H1 (cell line): Measurements from ENCODE around the gene CEP41. TPM values are rescaled to one million over a fixed set of nuclear protein-coding genes. Genes with fewer than 3 reads are reported as not detected.

Experiments used
- CTBP2 ChIP-seq: IDR thresholded peaks from 2 replicates; pipeline ENCODE4 v1.7.0; 2011; ENCODE audit warnings: borderline replicate concordance, mild to moderate bottlenecking, moderate library complexity, mixed read lengths, low read length; ENCODE audit not compliant: insufficient read depth, insufficient read length
- MAFK ChIP-seq: IDR thresholded peaks from 2 replicates; pipeline ENCODE4 v1.6.1; 2012; ENCODE audit warnings: low read depth, mild to moderate bottlenecking, improper control_type of control experiment, low read length
- polyA plus RNA-seq, 7 experiments: library from polyadenylated mRNA; depleted of rRNA in 3 of 7; stranded (reverse) in 5 of 7; unstranded in 2 of 7; fragments of >200 nt in 5 of 7; fragments of 200-250 nt in 2 of 7; gene quantifications; 1 replicate in 5 of 7; 2 replicates in 1 of 7; 4 replicates in 1 of 7; pipeline versions ENCODE4 v1.2.1 to v1.2.3, GENCODE V29; 2011 to 2013; ENCODE audit warnings: missing spikeins in 2 of 7, mixed read lengths in 2 of 7
- total RNA-seq: library from RNA; stranded (reverse); fragmentation: NEBNext Ultra II Directional; extraction: Animal tissue kit (Norgen Biotek cat#: 25700); gene quantifications from 2 replicates; pipeline ENCODE4 v1.2.1, GENCODE V29; 2021

Gene CEP41
- total and polyA plus RNA-seq, 2 of the 8 experiments (the other 6 are each of a cell fraction or from before 2014, with no cell fraction given): 9.3 to 12.8 TPM

DNA sequence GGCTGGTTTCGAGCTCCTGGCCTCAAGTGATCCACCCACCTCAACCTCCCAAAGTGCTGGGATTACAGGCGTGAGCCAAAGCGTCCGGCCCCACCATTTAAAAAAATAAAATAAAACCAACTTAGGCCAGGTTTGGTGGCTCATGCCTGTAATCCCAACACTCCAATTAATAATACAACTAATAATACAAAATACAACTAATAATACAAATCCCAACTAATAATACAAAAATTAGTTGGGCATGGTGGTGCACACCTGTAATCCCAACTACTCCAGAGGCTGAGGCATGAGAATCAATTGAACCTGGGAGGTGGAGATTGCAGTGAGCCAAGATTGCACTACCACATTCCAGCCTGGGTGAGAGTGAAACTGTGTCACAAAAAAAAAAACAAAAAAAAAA is 27.6 kb downstream of the CEP41 start (continued):
- TF ChIP-seq MAFK (no peak), CTBP2 (no peak)
